Dedifferentiated amniotic fluid mesenchymal stem cell (primary cell): Measurements from ENCODE around the gene VOPP1.

Experiments used
- DNase-seq: peaks from one replicate; pipeline ENCODE4 v3.0.0-alpha.2; 2016; ENCODE audit errors: extremely low spot score

The VOPP1 gene

GRCh38 chr7:55468495-55468894, 103.8 kb downstream of the VOPP1 start:
- DNase-seq, result no peak

DNA sequence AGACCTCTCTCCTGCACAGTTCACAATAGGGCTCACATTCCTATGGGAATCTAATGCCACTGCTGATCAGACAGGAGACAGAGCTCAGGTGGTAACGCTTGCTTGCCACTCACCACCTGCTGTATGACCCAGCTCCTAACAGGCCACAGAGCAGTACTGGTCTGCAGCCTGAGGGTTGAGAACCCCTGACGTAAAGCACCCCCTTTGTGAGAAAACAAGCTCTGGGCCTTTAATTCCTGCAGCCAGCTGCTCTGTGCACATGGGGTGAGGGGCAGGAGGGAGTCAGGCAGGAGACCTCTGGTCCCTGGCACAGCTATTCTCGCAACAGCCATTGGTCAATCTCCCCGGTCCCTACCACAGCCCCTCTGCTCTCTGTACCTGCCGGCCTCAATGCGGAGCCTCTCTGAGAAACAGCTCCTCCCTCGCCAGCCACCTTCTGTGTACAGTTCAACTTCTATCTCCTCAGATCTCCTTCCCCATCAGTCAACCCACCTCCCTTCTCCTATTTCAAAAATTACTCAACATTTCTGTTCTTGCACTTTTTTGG, 105.2 kb downstream of the VOPP1 start:
- DNase-seq, result no peak

DNA sequence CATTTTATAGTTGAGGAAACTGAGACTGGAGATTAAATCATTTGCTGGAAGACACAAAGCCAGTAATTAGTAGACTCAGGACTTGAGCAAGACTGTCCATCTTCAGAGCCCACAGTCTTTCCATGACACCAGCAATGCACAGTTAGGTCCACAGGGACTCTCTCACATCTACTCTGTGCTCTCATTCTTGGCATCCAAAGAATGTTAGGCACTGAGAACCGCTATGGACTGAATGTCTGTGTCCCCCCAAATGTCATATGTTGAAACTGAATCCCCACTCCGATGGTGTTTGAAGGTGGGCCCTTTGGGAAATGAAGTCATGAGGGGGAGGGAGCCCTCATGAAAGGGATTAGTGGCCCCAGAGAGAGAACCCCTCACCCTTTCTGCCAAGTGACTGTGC, 106.6 kb downstream of the VOPP1 start:
- DNase-seq, result no peak

- no peak for DNase-seq
Measured at GRCh38 chr7:55464422-55464821, 107.9 kb downstream of the VOPP1 start.

DNA sequence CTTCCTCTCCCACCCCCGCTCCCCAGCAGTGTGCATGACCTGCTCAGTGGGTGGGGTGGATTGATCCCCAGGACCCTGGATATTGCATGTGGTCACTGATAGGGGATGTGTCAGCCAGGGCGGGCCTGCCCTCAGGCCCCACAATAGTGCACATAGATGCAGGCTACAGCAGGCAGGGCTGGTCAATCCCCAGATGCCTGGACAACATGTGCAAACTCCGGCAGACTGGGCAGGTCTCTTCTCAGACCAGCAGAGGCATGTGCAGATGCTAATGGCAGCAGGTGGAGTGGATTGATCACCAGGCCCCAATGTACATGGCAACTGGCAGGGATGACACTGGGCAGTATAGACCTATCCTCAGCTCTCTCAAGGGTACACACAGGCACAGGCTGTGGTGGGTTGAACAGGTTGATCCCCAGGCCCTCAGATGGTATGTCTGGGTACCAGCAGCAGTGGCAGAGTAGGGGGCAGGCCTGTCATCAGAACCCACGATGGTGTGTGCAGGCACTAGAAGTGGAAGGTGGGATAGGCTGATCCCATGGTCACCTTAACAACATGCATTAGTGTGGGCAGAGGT, 108.5 kb downstream of the VOPP1 start:
- no peak for DNase-seq

- no peak for DNase-seq
Measured at GRCh38 chr7:55458351-55458750, 114.0 kb downstream of the VOPP1 start.

GRCh38 chr7:55457801-55458200, 114.5 kb downstream of the VOPP1 start:
- DNase-seq, result no peak

DNA sequence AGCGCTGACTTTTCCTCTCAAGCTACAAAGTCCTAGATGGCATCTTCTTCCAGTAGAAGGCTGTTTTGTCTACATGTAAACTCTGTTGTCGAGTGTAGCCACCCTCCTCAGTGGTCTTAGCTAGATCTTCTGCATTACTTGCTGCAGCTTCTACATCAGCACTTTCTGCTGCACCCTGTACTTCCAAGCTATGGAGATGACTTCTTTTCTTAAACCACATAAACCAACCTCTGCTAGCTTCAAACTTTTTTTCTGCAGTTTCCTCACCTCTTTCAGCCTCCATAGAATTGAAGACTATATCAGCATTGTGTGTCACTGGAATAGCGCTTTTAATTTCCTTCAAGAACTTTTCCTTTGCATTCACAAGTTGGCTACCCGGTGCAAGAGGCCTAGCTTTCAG, 119.3 kb downstream of the VOPP1 start:
- no peak for DNase-seq

DNA sequence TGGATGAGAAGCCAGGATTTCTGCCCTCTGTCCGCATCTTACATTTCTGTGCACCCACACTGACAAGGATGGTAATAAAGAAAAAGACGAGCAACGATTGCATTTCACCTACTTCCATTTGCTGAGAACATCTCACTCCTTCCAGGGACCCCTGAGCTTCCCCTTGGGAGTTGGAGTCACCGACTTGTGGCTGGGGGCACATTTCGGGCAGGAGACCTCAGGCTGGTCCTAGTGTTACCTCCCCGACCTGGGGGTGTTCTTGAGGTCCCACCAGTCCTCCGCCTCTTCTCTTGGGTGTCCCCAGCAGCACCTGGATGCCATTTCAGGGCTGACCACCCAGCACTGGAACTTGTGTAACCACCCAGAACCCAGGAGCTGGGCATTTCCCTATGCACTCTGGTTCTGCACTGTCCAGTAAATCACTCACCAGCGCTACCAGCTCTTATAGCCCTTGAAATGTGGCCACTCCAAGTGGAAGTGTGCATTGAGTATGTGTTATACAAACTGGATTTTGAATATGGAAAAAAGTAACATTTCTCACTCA, 122.2 kb downstream of the VOPP1 start:
- no peak for DNase-seq

DNA sequence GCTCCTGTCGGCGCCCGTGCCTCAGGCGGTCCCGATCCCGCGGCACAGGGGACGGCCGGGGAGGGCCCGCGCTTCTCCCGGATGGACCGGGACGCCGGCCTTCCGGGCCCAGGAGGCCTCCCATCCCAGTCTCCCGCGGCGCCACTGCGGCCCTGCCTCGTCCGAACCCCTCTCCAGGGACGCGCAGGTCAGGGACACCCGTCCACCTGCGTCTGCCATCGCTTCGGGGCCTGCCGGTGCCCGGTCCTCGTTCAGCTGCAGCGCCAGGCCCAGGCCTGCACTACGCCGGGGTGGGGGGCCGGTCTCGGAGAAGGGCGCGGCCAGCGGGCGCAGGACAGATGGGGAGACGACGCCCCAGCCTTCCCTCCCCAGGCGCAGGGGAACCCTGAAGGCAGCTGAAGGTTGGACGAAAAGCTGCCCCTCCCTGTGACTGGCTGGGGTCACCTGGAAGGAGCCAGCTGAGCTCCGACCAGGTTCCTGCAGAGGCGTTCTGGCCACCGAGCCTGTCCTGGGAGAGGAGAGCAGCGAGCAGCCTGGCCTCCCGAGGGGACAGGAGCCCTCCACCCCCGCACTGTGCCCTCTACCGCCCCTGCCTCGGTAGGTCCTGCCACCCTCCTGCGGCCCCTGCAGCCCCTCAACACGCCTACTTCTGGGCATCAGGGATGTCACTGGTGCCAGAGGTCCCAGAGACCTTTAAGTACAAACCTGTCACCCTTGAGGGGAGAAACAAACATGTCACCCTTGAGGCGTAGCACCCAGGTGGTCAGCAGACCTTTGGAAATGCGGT, 122.9 kb downstream of the VOPP1 start:
- DNase-seq, result no peak

- no peak for DNase-seq
Measured at GRCh38 chr7:55448526-55448925, 123.8 kb downstream of the VOPP1 start.

DNA sequence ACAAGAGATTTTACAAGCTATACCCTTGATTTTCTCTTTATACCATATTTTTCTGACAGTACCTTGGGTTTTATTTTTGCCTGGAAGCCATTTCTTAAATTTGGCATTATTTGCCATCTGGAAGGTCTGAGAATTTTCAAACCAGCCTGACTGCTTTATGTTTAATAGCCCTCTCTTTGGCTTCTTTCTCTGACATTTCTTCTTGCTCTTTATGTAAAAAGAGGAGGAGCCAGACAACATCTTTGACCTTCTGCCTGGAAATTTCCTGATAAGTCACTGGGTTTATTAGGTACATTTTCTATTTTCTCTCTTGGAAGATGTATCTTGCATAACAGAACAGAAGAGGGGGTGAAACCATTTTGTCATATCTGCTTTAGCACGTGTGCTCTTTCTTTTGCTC, 127.5 kb downstream of the VOPP1 start:
- DNase-seq, result no peak

GRCh38 chr7:55441774-55442522, 130.4 kb downstream of the VOPP1 start:
- DNase-seq, result peak; percentile 25

GRCh38 chr7:55441002-55441401, 131.3 kb downstream of the VOPP1 start:
- no peak for DNase-seq

- DNase-seq, result no peak
Measured at GRCh38 chr7:55440040-55440690, 132.1 kb downstream of the VOPP1 start.

GRCh38 chr7:55439627-55440026, 132.7 kb downstream of the VOPP1 start:
- no peak for DNase-seq

DNA sequence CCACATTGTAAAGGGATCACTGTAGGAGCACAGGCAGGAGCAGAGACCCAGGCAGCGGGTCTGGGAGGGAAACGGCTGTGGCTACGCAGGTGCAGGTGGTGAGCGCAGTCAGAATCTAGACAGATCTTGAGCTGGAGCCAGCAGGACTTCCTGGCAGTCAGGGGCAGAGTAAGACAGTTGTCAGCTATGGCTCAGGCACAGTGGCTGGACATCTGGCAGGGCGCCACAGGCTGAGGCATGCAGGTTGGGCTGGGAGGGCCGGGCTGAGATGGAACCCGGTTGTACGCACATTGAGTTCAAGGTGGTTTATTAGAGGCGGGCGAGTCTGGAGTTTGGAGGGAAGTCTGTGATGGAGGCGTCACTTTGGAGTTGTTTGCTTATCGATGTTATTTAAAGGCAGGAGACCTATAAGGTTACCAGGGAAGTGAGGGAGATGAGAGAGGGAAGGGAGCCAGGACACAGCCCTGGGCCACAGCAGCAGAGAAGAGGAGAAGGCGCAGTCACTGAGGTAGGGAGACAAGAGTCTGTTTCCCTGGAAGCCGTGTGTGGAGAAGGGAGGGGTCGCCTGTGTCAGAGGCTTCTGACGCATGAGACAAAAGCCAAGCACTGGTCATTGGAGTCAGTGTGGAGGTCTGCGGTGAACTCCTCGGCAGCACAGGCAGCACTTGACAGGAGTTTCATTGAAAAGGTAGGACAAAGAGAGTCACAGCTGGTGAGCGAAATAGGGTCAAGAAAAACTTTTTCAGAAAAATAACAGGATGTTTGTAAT, 133.4 kb downstream of the VOPP1 start:
- no peak for DNase-seq

- no peak for DNase-seq
Measured at GRCh38 chr7:55438085-55438756, 134.1 kb downstream of the VOPP1 start.

DNA sequence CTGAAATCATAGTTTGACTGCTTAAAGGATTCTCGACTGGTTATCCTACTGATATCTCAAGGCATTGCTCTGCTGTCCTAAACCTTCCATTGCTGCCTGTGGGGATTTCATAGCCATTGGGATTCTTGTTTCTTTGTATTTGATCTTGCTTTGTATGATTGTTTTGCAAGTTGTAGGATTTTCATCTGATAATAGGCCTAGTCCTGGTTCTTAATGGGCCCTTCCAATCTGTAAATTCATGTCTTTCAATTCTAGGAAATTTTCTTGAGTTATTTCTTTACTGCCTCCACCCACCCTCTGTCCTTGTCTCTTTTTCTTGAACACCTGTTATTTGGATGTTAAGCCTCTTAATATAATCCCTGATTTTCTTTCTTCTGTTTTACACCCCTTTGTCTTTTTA, 134.9 kb downstream of the VOPP1 start:
- no peak for DNase-seq

DNA sequence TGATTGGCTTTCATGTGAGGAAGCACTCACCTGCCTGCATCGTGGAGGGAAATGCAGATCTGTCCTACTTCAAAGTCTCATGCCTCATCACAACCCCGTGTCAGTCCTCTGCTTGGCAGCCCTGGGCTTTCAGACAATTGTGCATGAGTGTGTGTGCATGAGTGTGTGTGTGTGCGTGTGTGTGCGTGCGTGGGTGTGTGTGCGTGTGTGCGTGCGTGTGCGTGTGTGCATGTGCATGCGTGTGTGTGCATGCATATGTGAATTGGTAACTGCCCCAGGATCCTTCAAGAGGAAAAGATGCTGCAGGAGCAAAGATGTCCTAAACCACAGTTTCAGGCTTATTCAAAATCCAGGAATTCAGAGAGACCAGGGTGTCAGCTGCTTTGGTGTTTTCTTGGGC, 135.8 kb downstream of the VOPP1 start:
- DNase-seq, result no peak

DNA sequence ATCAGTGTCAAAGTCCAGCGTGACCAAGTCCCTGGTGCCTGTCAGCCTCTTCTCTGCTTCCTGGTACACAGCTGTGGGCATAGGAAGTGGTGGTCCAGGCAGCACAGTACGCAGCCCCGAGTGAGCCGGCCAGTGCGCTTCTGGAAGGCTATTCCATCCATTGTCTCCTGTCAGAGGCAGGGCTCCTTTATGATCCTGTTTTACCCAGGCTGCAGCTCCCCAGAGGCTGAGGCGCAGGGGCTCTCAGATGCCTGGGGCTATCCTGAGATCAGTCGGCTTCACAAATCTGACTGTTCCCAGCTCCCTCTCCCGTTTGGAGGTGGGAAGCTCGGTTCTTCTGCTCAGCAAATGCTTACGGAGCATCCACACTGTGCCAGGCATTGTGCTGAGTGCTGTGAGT, 136.8 kb downstream of the VOPP1 start:
- no peak for DNase-seq
